HUES6 (cell line): ENCODE measurements around the gene RNF135.
"Not testable (repeated sequence)": the region's sequence is repeated elsewhere in the genome, so short reads cannot be mapped to it uniquely, and the experiment has no call there.

Experiments used
- H3K27ac ChIP-seq: 2 replicates; pipeline ENCODE4 v1.7.0; 2013; ENCODE audit warnings: low read depth, mild to moderate bottlenecking, low read length, inconsistent platforms
- H3K27me3 ChIP-seq: 2 replicates; pipeline ENCODE4 v1.6.1; 2013; ENCODE audit warnings: low read length; ENCODE audit not compliant: control insufficient read depth, insufficient read depth
- H3K36me3 ChIP-seq: 2 replicates; pipeline ENCODE4 v1.6.1; 2013; ENCODE audit warnings: low read length; ENCODE audit not compliant: control insufficient read depth, insufficient read depth
- H3K4me1 ChIP-seq: 2 replicates; pipeline ENCODE4 v1.6.1; 2013; ENCODE audit warnings: low read length; ENCODE audit not compliant: control insufficient read depth, insufficient read depth
- H3K4me3 ChIP-seq: 2 replicates; pipeline ENCODE4 v1.5.1; 2013; ENCODE audit warnings: low read depth, low read length
- H3K9ac ChIP-seq: one replicate; pipeline ENCODE4 v1.6.1; 2013; ENCODE audit warnings: mild to moderate bottlenecking, low read length
- H3K9me3 ChIP-seq: 2 replicates; pipeline ENCODE4 v1.6.1; 2013; ENCODE audit warnings: low read depth, low read length; ENCODE audit not compliant: control insufficient read depth, insufficient read depth

The RNF135 gene, protein sequence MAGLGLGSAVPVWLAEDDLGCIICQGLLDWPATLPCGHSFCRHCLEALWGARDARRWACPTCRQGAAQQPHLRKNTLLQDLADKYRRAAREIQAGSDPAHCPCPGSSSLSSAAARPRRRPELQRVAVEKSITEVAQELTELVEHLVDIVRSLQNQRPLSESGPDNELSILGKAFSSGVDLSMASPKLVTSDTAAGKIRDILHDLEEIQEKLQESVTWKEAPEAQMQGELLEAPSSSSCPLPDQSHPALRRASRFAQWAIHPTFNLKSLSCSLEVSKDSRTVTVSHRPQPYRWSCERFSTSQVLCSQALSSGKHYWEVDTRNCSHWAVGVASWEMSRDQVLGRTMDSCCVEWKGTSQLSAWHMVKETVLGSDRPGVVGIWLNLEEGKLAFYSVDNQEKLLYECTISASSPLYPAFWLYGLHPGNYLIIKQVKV

DNA sequence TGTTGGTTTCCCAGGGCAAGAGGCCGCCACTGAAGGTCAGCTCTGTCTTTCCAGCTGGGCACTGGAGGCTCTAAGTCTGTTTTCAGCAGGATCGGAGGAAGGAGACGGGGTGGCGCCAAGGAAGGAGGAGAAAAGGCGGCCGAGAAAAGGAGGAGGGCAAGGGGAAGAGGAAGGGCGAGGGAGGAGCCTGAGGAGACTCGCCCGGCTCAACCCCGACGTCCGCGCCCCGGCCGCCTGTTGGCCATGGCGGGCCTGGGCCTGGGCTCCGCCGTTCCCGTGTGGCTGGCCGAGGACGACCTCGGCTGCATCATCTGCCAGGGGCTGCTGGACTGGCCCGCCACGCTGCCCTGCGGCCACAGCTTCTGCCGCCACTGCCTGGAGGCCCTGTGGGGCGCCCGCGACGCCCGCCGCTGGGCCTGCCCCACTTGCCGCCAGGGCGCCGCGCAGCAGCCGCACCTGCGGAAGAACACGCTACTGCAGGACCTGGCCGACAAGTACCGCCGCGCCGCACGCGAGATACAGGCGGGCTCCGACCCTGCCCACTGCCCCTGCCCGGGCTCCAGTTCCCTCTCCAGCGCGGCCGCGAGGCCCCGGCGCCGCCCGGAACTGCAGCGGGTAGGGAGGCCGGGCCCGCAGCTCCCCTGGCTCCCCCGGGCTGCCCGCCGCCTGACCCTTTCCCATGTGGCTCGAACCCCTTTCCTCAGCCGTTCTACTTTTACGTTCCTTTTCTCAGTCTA lies at the start of gene RNF135:
RNF135 (plus strand) TSS at position 209 of the 737 bp plus-strand sequence; CDS start at position 244, 35 bp downstream.
- H3K9me3 ChIP-seq, result peaks cover 4% of the 10 kb centered on the region; the same call in 1 of the 2 replicates
- H3K4me1 ChIP-seq, result no peaks in the 10 kb centered on the region
- no peaks in the 10 kb centered on the region; the same call in 1 of the 2 replicates for H3K36me3 ChIP-seq
- H3K27ac ChIP-seq, result peak within 1 kb of the TSS; percentile 84; the same call in 1 of the 2 replicates
- H3K4me3 ChIP-seq, result peak within 1 kb of the TSS; percentile 77
- H3K9ac ChIP-seq, result peak within 1 kb of the TSS; percentile 85
- no peaks in the 10 kb centered on the region for H3K27me3 ChIP-seq

DNA sequence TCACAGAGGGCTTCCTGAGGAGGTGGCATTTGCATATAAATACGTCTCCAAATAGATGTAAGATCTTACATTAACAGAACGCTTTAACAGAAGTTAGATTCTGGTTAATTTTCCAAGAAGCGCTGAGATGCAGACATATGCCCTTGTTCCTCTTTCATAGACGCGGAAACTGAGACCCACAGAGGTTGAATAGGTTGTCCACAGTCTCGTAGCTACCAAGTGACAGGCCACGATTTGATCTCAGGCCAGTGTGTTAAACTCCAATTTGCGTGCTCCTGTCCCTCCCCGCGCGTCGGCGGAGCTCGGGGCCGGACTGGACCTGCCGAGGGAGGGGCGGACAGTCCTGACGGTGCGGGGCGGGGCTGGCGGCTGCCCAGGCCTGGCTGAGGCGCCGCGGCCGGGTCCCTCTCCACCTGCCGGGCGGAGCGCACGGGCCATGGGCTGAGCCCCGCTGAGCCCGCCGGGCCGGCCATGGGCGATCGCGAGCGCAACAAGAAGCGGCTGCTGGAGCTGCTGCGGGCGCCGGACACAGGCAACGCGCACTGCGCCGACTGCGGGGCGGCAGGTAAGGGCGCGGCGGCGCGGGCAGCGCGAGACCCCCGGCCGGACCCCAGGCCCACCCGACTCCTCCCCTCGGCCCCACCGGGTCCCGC lies 49.2 kb upstream of the RNF135 start, which contains the start of gene ADAP2:
ADAP2 (plus strand) TSS at position 402 of the 653 bp plus-strand sequence; CDS start at position 472, 70 bp downstream.
- Histone ChIP-seq H3K4me1 (0 out of 2 replicates have a peak, but pooled peaks cover 3% of the 10 kb centered on the region), H3K27me3 (peaks cover 56% of the 10 kb centered on the region), H3K36me3 (no peaks in the 10 kb centered on the region), H3K9me3 (no peaks in the 10 kb centered on the region), H3K9ac (no peak within 1 kb of the TSS), H3K4me3 (peak within 1 kb of the TSS; percentile 62), H3K27ac (no peak within 1 kb of the TSS)

DNA sequence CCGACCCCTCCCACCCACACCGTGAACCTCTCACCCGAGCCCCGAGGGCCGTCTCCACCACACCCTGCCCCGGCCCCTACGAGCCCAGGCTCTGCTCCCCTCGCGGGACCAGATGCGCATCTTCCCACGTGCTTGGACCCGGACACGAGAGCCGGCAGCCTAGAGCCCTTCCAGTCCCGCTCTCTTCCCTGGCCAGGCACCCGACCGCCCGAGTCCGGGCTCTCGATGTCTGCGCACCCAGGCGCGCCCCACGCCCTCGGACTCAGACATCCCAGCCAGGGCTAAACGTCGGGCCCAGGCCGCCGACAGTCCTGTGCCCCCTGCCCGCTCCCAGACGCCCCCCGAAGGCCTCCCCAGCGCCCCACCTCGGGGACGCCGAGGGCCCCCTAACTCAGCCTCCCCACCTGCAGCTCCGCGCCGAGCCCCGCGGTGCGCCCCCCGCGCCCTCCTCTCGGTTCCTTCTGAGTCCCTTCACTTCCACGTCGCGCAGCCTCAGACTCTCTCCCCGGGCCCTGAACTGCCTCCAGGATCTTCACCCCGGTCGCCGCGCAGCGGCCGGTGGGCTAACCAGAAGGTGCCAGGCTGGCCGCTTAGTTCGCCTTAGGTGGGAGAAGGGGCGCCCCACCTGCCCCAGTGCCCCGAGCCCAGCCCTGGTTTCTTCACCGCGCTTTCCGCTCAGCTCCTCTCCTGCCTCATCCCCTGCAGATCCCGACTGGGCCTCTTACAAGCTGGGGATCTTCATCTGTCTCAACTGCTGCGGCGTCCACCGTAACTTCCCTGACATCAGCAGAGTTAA lies 48.4 kb upstream of the RNF135 start:
- H3K27ac ChIP-seq, result no peak overlapping the region
- H3K4me3 ChIP-seq, result peak overlapping the region; percentile 62
- H3K4me1 ChIP-seq, result 0 out of 2 replicates have a peak, but pooled peaks cover 3% of the 10 kb centered on the region
- H3K27me3 ChIP-seq, result peaks cover 56% of the 10 kb centered on the region
- H3K9me3 ChIP-seq, result no peaks in the 10 kb centered on the region
- H3K9ac ChIP-seq, result no peak overlapping the region
- no peaks in the 10 kb centered on the region for H3K36me3 ChIP-seq

DNA sequence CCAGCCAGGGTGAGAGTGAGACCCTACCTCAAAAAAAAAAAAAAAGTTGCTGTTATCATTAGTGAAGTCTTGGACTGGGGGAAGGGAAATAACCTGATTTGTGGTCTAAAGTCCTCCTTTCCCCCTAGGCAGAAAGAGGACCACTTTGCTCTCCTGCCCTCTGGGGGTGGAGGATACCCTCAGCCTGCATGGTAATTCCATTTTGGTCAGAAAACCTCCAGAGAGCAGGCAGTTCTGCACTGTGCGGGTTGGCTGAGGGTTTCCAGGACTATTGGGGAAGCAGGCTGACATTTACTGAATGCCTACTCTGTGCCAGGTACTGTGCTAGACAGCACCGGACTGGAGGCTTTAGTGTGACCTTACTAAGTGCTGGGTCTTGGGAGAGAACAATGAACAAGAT lies 46.5 kb upstream of the RNF135 start:
- 0 out of 2 replicates have a peak, but pooled peaks cover 3% of the 10 kb centered on the region for H3K4me1 ChIP-seq
- no peaks in the 10 kb centered on the region for H3K9me3 ChIP-seq
- H3K9ac ChIP-seq, result no peak overlapping the region
- peaks cover 56% of the 10 kb centered on the region for H3K27me3 ChIP-seq
- no peaks in the 10 kb centered on the region for H3K36me3 ChIP-seq
- no peak overlapping the region for H3K27ac ChIP-seq
- no peak overlapping the region for H3K4me3 ChIP-seq

DNA sequence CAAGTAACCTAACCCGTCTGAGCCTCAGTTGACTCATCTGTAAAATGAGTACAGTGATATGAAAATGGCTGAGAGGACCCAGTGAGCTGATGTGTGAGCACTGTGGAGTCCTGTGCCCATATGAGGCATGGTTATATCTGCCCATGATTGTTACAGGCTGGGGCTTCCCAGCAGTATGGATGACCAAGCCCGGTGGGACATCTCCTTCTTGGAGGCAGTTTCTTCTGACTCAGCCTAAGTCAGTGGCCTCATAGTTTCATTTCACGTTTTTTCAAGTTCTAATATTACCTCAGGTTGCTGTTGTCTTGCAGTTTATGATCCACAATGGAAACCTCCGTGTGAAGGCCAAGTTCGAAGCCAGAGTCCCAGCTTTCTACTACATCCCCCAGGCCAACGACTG lies 44.3 kb upstream of the RNF135 start:
- Histone ChIP-seq H3K36me3 (no peaks in the 10 kb centered on the region), H3K9ac (no peak overlapping the region), H3K4me3 (no peak overlapping the region), H3K4me1 (0 out of 2 replicates have a peak, but pooled peaks cover 2% of the 10 kb centered on the region), H3K27me3 (peaks cover 39% of the 10 kb centered on the region), H3K27ac (no peak overlapping the region), H3K9me3 (no peaks in the 10 kb centered on the region)

DNA sequence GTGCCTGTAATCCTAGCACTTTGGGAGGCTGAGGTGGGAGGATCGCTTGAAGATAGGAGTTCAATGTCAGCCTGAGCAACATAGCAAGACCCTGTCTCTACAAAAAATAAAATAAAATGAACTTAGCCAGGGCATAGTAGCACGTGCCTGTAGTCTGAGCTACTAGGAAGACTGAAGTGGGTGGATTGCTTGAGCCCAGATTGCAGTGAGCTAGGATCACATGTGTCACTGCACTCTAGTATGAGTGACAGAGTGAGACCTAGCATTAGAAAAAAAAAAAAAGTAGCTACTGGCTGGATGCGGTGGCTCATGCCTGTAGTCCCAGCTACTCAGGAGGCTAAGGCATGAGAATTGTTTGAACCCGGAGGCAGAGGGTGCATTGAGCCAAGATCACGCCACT lies 43.1 kb upstream of the RNF135 start:
- Histone ChIP-seq H3K4me3 (no peak overlapping the region), H3K4me1 (no peaks in the 10 kb centered on the region), H3K9ac (no peak overlapping the region), H3K36me3 (no peaks in the 10 kb centered on the region), H3K27ac (no peak overlapping the region), H3K27me3 (peaks cover 27% of the 10 kb centered on the region), H3K9me3 (no peaks in the 10 kb centered on the region)

DNA sequence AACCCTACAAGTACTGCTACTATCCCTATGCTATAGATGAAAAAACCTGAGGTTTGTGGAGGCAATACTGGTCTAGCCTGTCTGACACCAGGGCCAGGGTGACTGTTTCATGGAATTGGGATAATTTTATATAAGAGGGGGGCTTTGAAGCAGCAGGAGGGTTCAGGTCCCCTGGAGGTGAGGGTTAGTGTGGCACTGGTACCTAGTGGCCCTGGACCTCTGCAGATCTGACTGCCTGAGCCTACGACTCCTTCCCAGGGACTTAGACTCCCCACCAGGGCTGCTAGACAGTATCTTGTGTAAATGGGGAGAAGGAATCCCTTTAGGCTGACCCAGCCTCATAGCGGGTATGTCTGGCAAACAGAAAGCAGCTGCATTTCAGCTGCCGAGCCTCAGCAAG lies 42.3 kb upstream of the RNF135 start:
- H3K27me3 ChIP-seq, result peaks cover 19% of the 10 kb centered on the region
- no peak overlapping the region for H3K4me3 ChIP-seq
- no peak overlapping the region for H3K9ac ChIP-seq
- no peaks in the 10 kb centered on the region for H3K36me3 ChIP-seq
- H3K4me1 ChIP-seq, result no peaks in the 10 kb centered on the region
- H3K27ac ChIP-seq, result no peak overlapping the region
- H3K9me3 ChIP-seq, result no peaks in the 10 kb centered on the region

DNA sequence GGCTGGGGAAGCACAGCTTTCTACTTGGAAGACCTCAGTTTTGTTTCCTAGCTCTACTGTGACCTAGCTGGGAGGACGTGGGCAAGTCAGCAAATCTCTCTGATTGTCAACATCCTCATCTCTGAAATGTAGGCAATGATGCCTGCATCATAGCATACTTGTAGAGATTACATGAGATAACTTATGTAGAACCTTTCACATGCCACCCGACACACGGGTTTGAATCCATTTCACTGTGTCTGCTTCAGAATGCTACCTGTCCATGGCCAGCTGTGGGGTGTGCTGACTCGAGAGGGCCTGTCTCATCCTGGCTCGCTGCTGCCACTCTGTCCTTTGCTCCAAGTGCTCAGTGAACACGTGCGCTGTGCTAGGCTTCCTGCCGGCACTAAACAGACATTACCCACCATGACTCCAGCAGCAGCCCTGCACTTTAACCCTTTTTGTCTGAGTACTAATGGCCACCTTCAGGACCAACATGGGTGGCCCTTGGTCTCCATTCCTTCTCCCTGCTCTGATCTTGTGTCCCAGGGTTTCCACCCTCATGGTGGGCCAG lies 41.7 kb upstream of the RNF135 start:
- H3K9ac ChIP-seq, result no peak overlapping the region
- no peaks in the 10 kb centered on the region for H3K36me3 ChIP-seq
- no peak overlapping the region for H3K4me3 ChIP-seq
- H3K4me1 ChIP-seq, result no peaks in the 10 kb centered on the region
- H3K27me3 ChIP-seq, result peaks cover 13% of the 10 kb centered on the region
- no peak overlapping the region for H3K27ac ChIP-seq
- H3K9me3 ChIP-seq, result no peaks in the 10 kb centered on the region

DNA sequence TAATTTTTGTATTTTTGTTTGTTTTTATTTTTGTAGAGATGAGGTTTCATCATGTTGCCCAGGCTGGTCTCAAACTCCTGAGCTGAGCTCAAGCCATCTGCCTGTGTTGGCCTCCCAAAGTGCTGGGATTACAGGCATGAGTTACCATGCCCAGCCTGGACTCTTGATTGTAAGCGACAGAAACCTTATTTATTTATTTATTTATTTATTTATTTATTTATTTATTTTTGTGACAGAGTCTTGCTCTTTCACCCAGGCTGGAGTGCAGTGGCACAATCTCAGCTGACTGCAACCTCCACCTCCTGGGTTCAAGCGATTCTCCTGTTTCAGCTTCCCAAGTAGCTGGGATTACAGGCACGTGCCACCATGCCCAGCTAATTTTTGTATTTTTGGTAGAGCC lies 41.0 kb upstream of the RNF135 start:
- not testable (repeated sequence) for H3K27me3 ChIP-seq, H3K27ac ChIP-seq, H3K4me3 ChIP-seq, H3K9me3 ChIP-seq, H3K36me3 ChIP-seq, H3K9ac ChIP-seq, H3K4me1 ChIP-seq

DNA sequence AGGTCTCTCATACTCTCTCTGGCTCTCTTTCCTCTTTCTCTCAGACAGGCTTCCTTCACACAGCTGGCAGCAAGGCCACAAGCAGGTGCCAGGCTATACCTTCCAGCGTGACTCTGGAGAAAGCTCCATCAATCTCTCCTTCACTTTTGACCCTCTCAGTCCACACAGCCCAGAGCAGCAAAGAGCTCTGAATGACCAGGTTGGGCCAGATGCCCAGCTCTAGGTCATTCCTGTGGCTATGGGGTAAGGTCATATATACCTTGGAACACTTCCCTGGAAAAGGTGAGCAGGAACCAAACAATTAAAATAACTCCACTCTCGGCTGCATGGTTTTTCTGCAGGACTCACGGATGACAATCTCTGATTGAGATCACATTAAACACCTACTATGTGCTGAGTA lies 40.3 kb upstream of the RNF135 start:
- no peaks in the 10 kb centered on the region for H3K9me3 ChIP-seq
- H3K27ac ChIP-seq, result no peak overlapping the region
- no peaks in the 10 kb centered on the region for H3K36me3 ChIP-seq
- no peak overlapping the region for H3K4me3 ChIP-seq
- no peak overlapping the region for H3K9ac ChIP-seq
- no peaks in the 10 kb centered on the region for H3K4me1 ChIP-seq
- peaks cover 8% of the 10 kb centered on the region; the same call in 1 of the 2 replicates for H3K27me3 ChIP-seq
